Peyer's patch (tissue), 4 donors: Measurements from ENCODE around the gene SLC39A8. TPM values are rescaled to one million over a fixed set of nuclear protein-coding genes. Genes with fewer than 3 reads are reported as not detected.

ENCODE experiments used
- DNase-seq, 3 donors: peaks; one replicate each; pipeline ENCODE4 v3.0.0-alpha.2; 2017 to 2019
- H3K27ac ChIP-seq, 4 donors: fragments of 200-600 bp; sonication (generic); one replicate each; pipeline ENCODE4 v1.5.1; 2016 to 2019
- H3K27me3 ChIP-seq, 2 donors: fragments of 200-600 bp; sonication (generic); one replicate each; pipeline ENCODE4 v1.5.1; 2019
- H3K36me3 ChIP-seq, 3 donors: fragments of 200-600 bp; sonication (generic); one replicate each; pipeline ENCODE4 v1.5.1; 2016 to 2019
- H3K4me1 ChIP-seq, 4 donors: fragments of 200-600 bp; sonication (generic); one replicate each; pipeline ENCODE4 v1.5.1; 2016 to 2019
- H3K4me3 ChIP-seq, 4 donors: fragments of 200-600 bp; sonication (generic); 1 replicate in 3 of 4; 2 replicates in 1 of 4; pipeline ENCODE4 v1.5.1; 2016 to 2019; ENCODE audit warnings: mild to moderate bottlenecking in 1 of 4
- H3K9me3 ChIP-seq, 4 donors: fragments of 200-600 bp; sonication (generic); one replicate each; pipeline ENCODE4 v1.5.1; 2016 to 2019; ENCODE audit warnings: mild to moderate bottlenecking in 1 of 4
- CTCF ChIP-seq, 6 experiments: fragments of 450-650 bp in 4 of 6; fragments of 200-600 bp in 2 of 6; sonication (generic) in 1 of 6; IDR thresholded peaks; one replicate each; pipeline ENCODE4 v1.5.1; 2017 to 2019; ENCODE audit warnings: antibody characterized with exemption in 6 of 6, mild to moderate bottlenecking in 3 of 6, moderate library complexity in 1 of 6
- POLR2A ChIP-seq, 2 donors: fragments of 450-650 bp; IDR thresholded peaks; one replicate each; pipeline ENCODE4 v1.5.1; 2017; ENCODE audit warnings: antibody characterized with exemption in 2 of 2, mild to moderate bottlenecking in 2 of 2, moderate library complexity in 2 of 2
- total RNA-seq, 4 donors: library from RNA; depleted of rRNA; stranded (reverse); fragments of >200 nt; gene quantifications; one replicate each; pipeline ENCODE4 v1.1.0, GENCODE V29; 2016

SLC39A8 gene
- total RNA-seq, 4 donors from 2014 or later: 9.1 to 12.1 (median 9.5) TPM

- Histone ChIP-seq H3K4me1 (no peaks in the 10 kb centered on the region), H3K4me3 (no peak overlapping the region), H3K27me3 (no peaks in the 10 kb centered on the region), H3K36me3 (no peaks in the 10 kb centered on the region), H3K9me3 (no peaks in the 10 kb centered on the region), H3K27ac (no peak overlapping the region)
- TF ChIP-seq POLR2A (IDR thresholded peaks at IDR 0.05) (no peak), CTCF (IDR thresholded peaks at IDR 0.05) (no peak)
- no peak for DNase-seq
Observed at GRCh38 chr4:102311912-102312311, 33.4 kb downstream of the SLC39A8 start.

- Histone ChIP-seq H3K27me3 (no peaks in the 10 kb centered on the region), H3K4me1 (no peaks in the 10 kb centered on the region), H3K27ac (no peak overlapping the region), H3K4me3 (no peak overlapping the region), H3K36me3 (no peaks in the 10 kb centered on the region), H3K9me3 (no peaks in the 10 kb centered on the region)
- DNase-seq: no peak
- TF ChIP-seq POLR2A (IDR thresholded peaks at IDR 0.05) (no peak), CTCF (IDR thresholded peaks at IDR 0.05) (no peak)
Observed at GRCh38 chr4:102311407-102311806, 33.9 kb downstream of the SLC39A8 start.

- no peaks in the 10 kb centered on the region for H3K4me1 ChIP-seq
- H3K27ac ChIP-seq: no peak overlapping the region
- H3K36me3 ChIP-seq: no peaks in the 10 kb centered on the region
- DNase-seq: no peak
- no peaks in the 10 kb centered on the region for H3K9me3 ChIP-seq
- H3K4me3 ChIP-seq: no peak overlapping the region
- no peaks in the 10 kb centered on the region for H3K27me3 ChIP-seq
- TF ChIP-seq POLR2A (IDR thresholded peaks at IDR 0.05) (no peak), CTCF (IDR thresholded peaks at IDR 0.05) (no peak)
Observed at GRCh38 chr4:102308032-102308799, 37.1 kb downstream of the SLC39A8 start.

GRCh38 chr4:102305666-102306065 lies 39.6 kb downstream of the SLC39A8 start:
- H3K27ac ChIP-seq: no peak overlapping the region
- H3K4me3 ChIP-seq: no peak overlapping the region
- no peaks in the 10 kb centered on the region for H3K9me3 ChIP-seq
- H3K27me3 ChIP-seq: no peaks in the 10 kb centered on the region
- H3K4me1 ChIP-seq: no peaks in the 10 kb centered on the region
- H3K36me3 ChIP-seq: no peaks in the 10 kb centered on the region
- TF ChIP-seq POLR2A (IDR thresholded peaks at IDR 0.05) (no peak), CTCF (IDR thresholded peaks at IDR 0.05) (no peak)
- no peak for DNase-seq

GRCh38 chr4:102302762-102303161 lies 42.5 kb downstream of the SLC39A8 start:
- no peaks in the 10 kb centered on the region for H3K9me3 ChIP-seq
- DNase-seq: no peak
- TF ChIP-seq POLR2A (IDR thresholded peaks at IDR 0.05): no peak
- no peak for TF ChIP-seq CTCF (IDR thresholded peaks at IDR 0.05)
- no peaks in the 10 kb centered on the region for H3K36me3 ChIP-seq
- H3K4me1 ChIP-seq: no peaks in the 10 kb centered on the region
- no peaks in the 10 kb centered on the region for H3K27me3 ChIP-seq
- H3K27ac ChIP-seq: no peak overlapping the region
- no peak overlapping the region for H3K4me3 ChIP-seq
